AG10803 (cell line): ENCODE results near the gene COPB1.

Experiments used
- DNase-seq: peaks from one replicate; pipeline ENCODE4 v3.0.0; 2010; ENCODE audit warnings: low read depth
- H3K4me3 ChIP-seq: 2 replicates; pipeline ENCODE4 v1.5.1; 2011; ENCODE audit warnings: mild to moderate bottlenecking, low read length, control low read depth
- TF ChIP-seq, protein P1 (sequence below): conservative IDR thresholded peaks from 2 replicates; pipeline ENCODE4 v1.5.1; 2011; ENCODE audit warnings: mild to moderate bottlenecking, low read length, control low read depth, inconsistent platforms

Gene COPB1

DNA sequence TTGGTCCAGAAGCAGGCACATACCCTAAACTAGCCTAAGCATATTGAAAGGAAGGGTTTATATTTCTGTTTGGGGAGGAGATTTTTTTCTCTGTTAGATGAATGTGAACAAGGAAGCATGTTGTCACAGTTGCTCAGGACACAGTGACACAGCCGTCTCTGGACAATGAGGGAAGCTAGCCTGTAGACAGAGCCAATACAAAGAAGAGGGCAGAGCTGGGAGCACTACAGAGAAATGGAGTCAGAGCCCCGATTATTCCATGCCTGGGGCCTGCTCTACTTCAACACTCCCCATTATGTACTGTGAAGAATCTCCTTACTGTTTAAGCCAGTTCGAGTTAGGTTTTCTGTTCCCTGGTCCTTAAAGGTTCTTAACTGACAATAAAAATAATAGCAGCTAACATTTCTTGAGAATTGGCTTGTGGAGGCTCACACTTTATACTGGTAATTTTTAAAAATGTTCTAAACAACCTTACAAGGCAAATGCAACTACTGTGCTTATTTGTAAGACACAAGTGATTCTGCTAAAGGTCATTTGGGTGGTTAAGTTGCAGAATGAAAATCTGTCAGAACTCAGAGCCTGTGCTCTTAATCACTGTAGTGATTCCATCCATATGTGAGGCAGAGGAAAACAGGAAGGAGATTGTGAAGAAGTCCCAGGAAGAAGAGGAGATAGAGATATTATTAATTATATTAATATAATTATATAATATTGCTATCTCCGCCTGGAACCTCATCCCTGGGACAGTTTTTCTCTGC lies 81.8 kb downstream of the COPB1 start:
- no peak overlapping the region for H3K4me3 ChIP-seq
- DNase-seq = peak; percentile 84
- TF ChIP-seq, protein P1, sequence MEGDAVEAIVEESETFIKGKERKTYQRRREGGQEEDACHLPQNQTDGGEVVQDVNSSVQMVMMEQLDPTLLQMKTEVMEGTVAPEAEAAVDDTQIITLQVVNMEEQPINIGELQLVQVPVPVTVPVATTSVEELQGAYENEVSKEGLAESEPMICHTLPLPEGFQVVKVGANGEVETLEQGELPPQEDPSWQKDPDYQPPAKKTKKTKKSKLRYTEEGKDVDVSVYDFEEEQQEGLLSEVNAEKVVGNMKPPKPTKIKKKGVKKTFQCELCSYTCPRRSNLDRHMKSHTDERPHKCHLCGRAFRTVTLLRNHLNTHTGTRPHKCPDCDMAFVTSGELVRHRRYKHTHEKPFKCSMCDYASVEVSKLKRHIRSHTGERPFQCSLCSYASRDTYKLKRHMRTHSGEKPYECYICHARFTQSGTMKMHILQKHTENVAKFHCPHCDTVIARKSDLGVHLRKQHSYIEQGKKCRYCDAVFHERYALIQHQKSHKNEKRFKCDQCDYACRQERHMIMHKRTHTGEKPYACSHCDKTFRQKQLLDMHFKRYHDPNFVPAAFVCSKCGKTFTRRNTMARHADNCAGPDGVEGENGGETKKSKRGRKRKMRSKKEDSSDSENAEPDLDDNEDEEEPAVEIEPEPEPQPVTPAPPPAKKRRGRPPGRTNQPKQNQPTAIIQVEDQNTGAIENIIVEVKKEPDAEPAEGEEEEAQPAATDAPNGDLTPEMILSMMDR = no peak

DNA sequence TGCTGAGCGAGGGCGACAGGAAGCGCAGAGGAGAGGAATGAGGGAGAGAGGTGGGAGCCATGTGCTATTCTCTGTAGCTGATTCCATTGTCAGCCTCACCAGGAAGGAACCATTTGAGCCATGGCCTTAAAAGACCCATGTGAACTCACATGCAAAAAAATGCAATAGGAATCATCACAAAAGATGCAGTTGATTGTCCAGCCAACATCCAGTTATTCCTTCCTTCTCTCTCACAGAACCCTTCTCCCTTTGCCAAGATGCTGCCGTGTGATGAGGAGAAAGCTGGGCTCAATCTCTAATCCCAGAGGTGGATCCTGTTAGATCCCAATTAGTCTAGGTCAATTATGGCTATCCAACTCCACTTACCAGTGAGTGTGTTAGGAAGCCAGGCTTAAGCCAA lies 82.4 kb downstream of the COPB1 start:
- DNase-seq = peak; percentile 79
- no peak overlapping the region for H3K4me3 ChIP-seq
- TF ChIP-seq, protein P1 = no peak

DNA sequence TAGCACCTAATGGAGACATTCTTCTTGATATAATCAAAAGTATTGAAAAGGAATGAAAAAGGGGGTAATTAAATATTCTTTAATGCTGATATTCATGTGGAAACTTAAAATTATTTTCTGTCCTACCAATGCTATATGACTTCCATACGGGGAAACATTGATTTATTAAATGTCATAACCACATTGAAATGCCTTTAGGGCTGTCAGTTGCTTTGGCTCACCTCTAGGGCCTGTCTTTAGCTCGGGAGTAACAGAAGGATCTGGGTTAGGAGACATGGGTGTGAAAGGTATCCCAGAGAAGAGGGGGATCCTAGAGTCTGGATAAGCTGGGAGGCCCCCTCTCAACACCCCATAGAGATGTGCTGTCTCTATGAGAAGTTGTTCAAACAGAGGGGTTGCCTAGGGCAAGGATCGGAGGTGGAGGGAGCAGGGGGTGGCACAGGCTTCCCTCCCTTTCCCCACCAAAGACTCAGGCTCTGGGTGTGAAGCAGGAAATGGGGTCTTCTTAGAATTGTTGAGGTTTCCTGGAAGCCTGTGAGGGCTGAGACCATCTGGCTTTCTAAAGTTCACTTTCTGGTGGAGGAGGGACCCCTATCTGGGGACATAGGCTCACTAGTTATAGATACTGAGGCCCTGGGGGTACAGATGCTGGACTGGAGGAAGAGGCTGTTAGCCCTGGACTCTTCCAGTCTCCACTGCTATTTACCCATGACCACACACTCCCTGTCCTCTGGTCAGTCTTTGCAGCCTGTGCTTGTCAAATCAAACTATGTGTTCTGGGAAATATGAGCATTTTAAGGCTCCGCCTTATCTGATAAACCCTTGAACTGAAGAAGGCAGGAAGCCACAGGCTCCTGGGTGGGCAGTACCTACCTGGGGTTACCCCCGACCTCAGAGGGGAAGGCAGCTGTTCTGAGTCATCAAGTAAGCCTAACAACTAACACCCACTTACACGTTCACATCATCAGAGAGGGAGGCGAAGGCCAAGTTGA lies 84.8 kb downstream of the COPB1 start:
- DNase-seq = no peak
- no peak overlapping the region for H3K4me3 ChIP-seq
- TF ChIP-seq, protein P1 = peak; percentile 15; the same call in 1 of the 2 replicates

DNA sequence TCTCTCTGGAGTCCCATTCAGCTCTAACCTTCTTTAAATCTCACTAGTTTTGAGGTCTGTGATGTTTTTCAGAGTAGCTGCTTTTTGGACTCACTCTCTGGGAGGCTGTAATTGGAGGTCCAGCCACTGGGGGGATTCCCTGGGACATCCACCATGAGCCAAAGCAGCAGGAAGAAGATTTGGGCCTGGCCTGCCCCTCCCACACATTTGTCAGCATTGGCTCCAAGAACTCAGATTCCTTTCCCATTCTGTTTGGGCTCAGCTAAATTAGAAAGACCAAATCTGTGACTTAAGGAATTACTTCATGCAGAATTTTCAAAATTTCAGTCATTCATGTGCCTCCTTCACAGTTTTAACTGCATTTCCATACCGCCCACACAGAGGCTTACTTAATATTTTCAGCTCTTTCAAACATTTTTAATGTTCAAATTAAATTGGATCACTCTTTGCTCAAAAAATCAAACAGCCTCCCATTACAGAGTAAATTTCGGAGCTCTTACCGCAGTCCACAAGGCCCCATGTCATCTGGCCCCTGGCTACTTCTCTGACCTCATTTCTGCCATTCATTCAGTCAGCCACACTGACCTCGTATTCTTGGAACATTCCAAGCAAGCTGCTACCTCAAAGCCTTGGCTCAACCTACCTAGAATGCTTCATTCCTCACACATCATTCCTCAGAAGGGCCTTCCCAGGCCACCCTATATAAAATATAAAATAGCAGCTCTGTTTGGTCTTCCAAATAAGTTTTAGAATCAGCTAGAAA lies 86.1 kb downstream of the COPB1 start:
- H3K4me3 ChIP-seq = no peak overlapping the region
- TF ChIP-seq, protein P1 = peak; percentile 68
- DNase-seq = peak; percentile 88

DNA sequence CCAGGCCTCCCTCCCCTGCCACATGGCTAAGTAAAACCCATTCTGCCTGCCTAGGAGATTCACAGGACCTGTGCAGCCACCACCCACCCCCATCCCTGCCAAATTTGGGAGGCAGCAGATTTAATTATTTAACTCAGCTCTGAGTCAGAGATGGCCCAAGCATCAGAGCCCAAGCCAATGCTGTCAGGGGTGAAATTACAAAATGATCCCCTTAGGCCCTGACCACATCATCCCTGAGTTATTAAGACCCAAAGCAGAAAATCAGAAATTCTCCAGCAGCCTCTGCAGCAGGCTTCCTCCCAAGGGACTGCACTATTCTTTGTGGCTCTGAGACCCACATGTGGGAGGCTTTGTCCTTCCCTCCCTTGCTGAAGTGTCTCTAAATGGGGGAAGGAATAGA lies 87.8 kb downstream of the COPB1 start:
- TF ChIP-seq, protein P1 = no peak
- H3K4me3 ChIP-seq = no peak overlapping the region
- DNase-seq = peak; percentile 92

DNA sequence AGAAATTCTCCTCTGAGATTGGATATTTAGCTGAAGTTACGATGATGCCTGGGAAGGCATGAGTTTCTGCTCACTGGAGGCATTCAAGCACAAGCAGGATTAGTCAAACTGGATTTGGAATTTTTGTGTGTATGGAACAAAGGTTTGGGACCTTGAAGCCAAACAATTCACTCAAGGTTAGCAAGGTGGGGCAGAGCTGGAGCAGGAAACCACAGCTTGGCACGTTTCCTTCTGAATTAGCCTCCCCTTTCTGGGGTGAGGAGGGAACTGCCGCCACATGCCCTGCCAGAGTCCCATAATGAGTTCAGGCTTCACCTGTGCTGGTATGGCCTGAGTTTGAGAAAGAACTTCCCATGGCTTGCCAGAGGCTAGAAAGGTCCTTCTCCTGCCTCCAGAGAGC lies 89.7 kb downstream of the COPB1 start:
- DNase-seq = no peak
- no peak overlapping the region for H3K4me3 ChIP-seq

More for the DNA sequence above, 89.7 kb downstream of the COPB1 start:
- TF ChIP-seq, protein P1 = no peak
